Neural cell (in vitro differentiated cells): ENCODE measurements around the gene RINT1. TPM values are rescaled to one million over a fixed set of nuclear protein-coding genes. Genes with fewer than 3 reads are reported as not detected.
"Not testable (repeated sequence)": the region's sequence is repeated elsewhere in the genome, so short reads cannot be mapped to it uniquely, and the experiment has no call there.

ENCODE experiments used
- H2AFZ ChIP-seq: fragments of 200-600, 300-800 bp; sonication (generic), shearing (Covaris generic); 2 replicates; pipeline ENCODE4 v1.6.0; 2014; ENCODE audit warnings: low read depth, mild to moderate bottlenecking, antibody characterized with exemption, low read length, moderate library complexity
- H3F3A ChIP-seq: fragments of 200-600 bp; shearing (Covaris generic); 2 replicates; pipeline ENCODE4 v1.6.1; 2016; ENCODE audit warnings: mild to moderate bottlenecking, moderate library complexity, mixed read lengths, antibody characterized with exemption, low read length; ENCODE audit not compliant: insufficient read depth, poor library complexity, severe bottlenecking
- H3K27ac ChIP-seq: fragments of 200-600, 300-800 bp; sonication (generic), shearing (Covaris generic); 2 replicates; pipeline ENCODE4 v1.5.1; 2014; ENCODE audit warnings: mild to moderate bottlenecking, low read length, moderate library complexity
- H3K27me3 ChIP-seq: fragments of 300-800, 200-600 bp; sonication (generic), shearing (Covaris generic); 2 replicates; pipeline ENCODE4 v1.6.0; 2014; ENCODE audit warnings: mild to moderate bottlenecking, low read depth, low read length, moderate library complexity; ENCODE audit not compliant: insufficient read depth
- H3K36me3 ChIP-seq: fragments of 300-800, 200-600 bp; sonication (generic), shearing (Covaris generic); 2 replicates; pipeline ENCODE4 v1.5.1; 2014; ENCODE audit warnings: mild to moderate bottlenecking, antibody characterized with exemption, low read length, moderate library complexity; ENCODE audit not compliant: insufficient read depth
- H3K4me2 ChIP-seq: fragments of 300-800, 200-600 bp; sonication (generic), shearing (Covaris generic); 2 replicates; pipeline ENCODE4 v1.6.0; 2014; ENCODE audit warnings: mild to moderate bottlenecking, low read length
- H3K4me3 ChIP-seq: fragments of 300-800, 200-600 bp; sonication (generic), shearing (Covaris generic); 2 replicates; pipeline ENCODE4 v1.5.1; 2014; ENCODE audit warnings: mild to moderate bottlenecking, low read length, moderate library complexity
- H3K79me2 ChIP-seq: fragments of 200-600 bp; shearing (Covaris generic); replicated peaks from 2 replicates; pipeline ENCODE4 v1.6.0; 2014; ENCODE audit warnings: mild to moderate bottlenecking, low read length, moderate library complexity; ENCODE audit not compliant: insufficient read depth
- H3K9ac ChIP-seq: fragments of 300-800, 200-600 bp; sonication (generic), shearing (Covaris generic); 2 replicates; pipeline ENCODE4 v1.6.1; 2016; ENCODE audit warnings: mild to moderate bottlenecking, low read length, mixed read lengths
- H3K9me2 ChIP-seq: fragments of 200-600 bp; shearing (Covaris generic); 2 replicates; pipeline ENCODE4 v1.6.1; 2016; ENCODE audit warnings: mild to moderate bottlenecking, low read length, mixed read lengths; ENCODE audit not compliant: insufficient read depth
- H3K9me3 ChIP-seq: fragments of 200-600, 300-800 bp; sonication (generic), shearing (Covaris generic); 2 replicates; pipeline ENCODE4 v1.6.1; 2016; ENCODE audit warnings: mild to moderate bottlenecking, mixed run types, low read length, moderate library complexity, mixed read lengths
- H4K20me1 ChIP-seq: fragments of 200-600 bp; shearing (Covaris generic); 2 replicates; pipeline ENCODE4 v1.6.1; 2016; ENCODE audit warnings: mild to moderate bottlenecking, mixed run types; ENCODE audit not compliant: insufficient read depth
- EP300 ChIP-seq: fragments of 450-650 bp; conservative IDR thresholded peaks from 2 replicates; pipeline ENCODE4 v1.6.1; 2014; ENCODE audit warnings: antibody characterized with exemption, mild to moderate bottlenecking, moderate library complexity; ENCODE audit not compliant: poor library complexity, severe bottlenecking
- EZH2 ChIP-seq: fragments of 200-600, 300-800 bp; shearing (Covaris generic), sonication (generic); IDR thresholded peaks from 2 replicates; pipeline ENCODE4 v1.6.1; 2014; ENCODE audit warnings: antibody characterized with exemption, low read length, borderline replicate concordance, mild to moderate bottlenecking; ENCODE audit not compliant: insufficient read depth, poor library complexity, severe bottlenecking
- MXI1 ChIP-seq: fragments of 450-650 bp; conservative IDR thresholded peaks from 2 replicates; pipeline ENCODE4 v1.6.1; 2014; ENCODE audit warnings: antibody characterized with exemption, mild to moderate bottlenecking; ENCODE audit not compliant: poor library complexity, severe bottlenecking
- POLR2AphosphoS5 ChIP-seq: IDR thresholded peaks from 2 replicates; pipeline ENCODE4 v1.6.1; 2012
- RAD21 ChIP-seq: fragments of 450-650 bp; conservative IDR thresholded peaks from 2 replicates; pipeline ENCODE4 v1.6.1; 2014; ENCODE audit warnings: antibody characterized with exemption, mild to moderate bottlenecking, moderate library complexity
- SMC3 ChIP-seq: fragments of 450-650 bp; conservative IDR thresholded peaks from 2 replicates; pipeline ENCODE4 v1.6.1; 2014; ENCODE audit warnings: antibody characterized with exemption, mild to moderate bottlenecking, moderate library complexity; ENCODE audit not compliant: poor library complexity
- TAF1 ChIP-seq: IDR thresholded peaks from 2 replicates; pipeline ENCODE4 v1.6.1; 2012; ENCODE audit warnings: low read depth
- polyA plus RNA-seq: library from polyadenylated mRNA; depleted of rRNA; stranded (reverse); fragments of >200 nt; gene quantifications from 2 replicates; pipeline ENCODE4 v1.2.3, GENCODE V29; 2014
- TF ChIP-seq, protein P1 (sequence below): fragments of 450-650 bp; IDR thresholded peaks from 2 replicates; pipeline ENCODE4 v1.5.1; 2014; ENCODE audit warnings: antibody characterized with exemption, mild to moderate bottlenecking, moderate library complexity; ENCODE audit not compliant: poor library complexity, severe bottlenecking
- TF ChIP-seq, protein P2 (sequence below): IDR thresholded peaks from 2 replicates; pipeline ENCODE4 v1.6.1; 2012; ENCODE audit warnings: borderline replicate concordance

RINT1 gene
- polyA plus RNA-seq, 1 donor from 2014 or later: 8.6 TPM

GRCh38 chr7:105521717-105522463 is 10.1 kb upstream of the RINT1 start, which contains the start of gene PUS7:
Gene PUS7 (minus strand): TSS chr7:105522271. CDS start chr7:105508512, 13,759 bp downstream.
- peak within 1 kb of the TSS; percentile 80 for H3K4me3 ChIP-seq
- no peak for TF ChIP-seq TAF1
- TF ChIP-seq EP300: peak; percentile 17
- TF ChIP-seq POLR2AphosphoS5: no peak
- TF ChIP-seq, protein P1, sequence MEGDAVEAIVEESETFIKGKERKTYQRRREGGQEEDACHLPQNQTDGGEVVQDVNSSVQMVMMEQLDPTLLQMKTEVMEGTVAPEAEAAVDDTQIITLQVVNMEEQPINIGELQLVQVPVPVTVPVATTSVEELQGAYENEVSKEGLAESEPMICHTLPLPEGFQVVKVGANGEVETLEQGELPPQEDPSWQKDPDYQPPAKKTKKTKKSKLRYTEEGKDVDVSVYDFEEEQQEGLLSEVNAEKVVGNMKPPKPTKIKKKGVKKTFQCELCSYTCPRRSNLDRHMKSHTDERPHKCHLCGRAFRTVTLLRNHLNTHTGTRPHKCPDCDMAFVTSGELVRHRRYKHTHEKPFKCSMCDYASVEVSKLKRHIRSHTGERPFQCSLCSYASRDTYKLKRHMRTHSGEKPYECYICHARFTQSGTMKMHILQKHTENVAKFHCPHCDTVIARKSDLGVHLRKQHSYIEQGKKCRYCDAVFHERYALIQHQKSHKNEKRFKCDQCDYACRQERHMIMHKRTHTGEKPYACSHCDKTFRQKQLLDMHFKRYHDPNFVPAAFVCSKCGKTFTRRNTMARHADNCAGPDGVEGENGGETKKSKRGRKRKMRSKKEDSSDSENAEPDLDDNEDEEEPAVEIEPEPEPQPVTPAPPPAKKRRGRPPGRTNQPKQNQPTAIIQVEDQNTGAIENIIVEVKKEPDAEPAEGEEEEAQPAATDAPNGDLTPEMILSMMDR: peak; percentile 12
- TF ChIP-seq MXI1: peak; percentile 95
- no peaks in the 10 kb centered on the region for H3F3A ChIP-seq
- no peaks in the 10 kb centered on the region for H3K79me2 ChIP-seq
- peak within 1 kb of the TSS; percentile 36 for H3K27ac ChIP-seq
- H2AFZ ChIP-seq: peak within 1 kb of the TSS; percentile 66
- H3K36me3 ChIP-seq: no peaks in the 10 kb centered on the region
- H3K27me3 ChIP-seq: no peaks in the 10 kb centered on the region
- no peaks in the 10 kb centered on the region for H3K9me2 ChIP-seq
- H3K9me3 ChIP-seq: no peaks in the 10 kb centered on the region
- H3K4me2 ChIP-seq: peak within 1 kb of the TSS; percentile 65
- H4K20me1 ChIP-seq: no peaks in the 10 kb centered on the region
- H3K9ac ChIP-seq: peak within 1 kb of the TSS; percentile 60

- H3F3A ChIP-seq, H4K20me1 ChIP-seq, H3K4me3 ChIP-seq, H3K27ac ChIP-seq, H3K36me3 ChIP-seq, H3K27me3 ChIP-seq, H3K79me2 ChIP-seq, H2AFZ ChIP-seq, H3K9me2 ChIP-seq, H3K9ac ChIP-seq, H3K9me3 ChIP-seq, H3K4me2 ChIP-seq: not testable (repeated sequence)
Measured at GRCh38 chr7:105524423-105524822, 7.6 kb upstream of the RINT1 start.

- Histone ChIP-seq H2AFZ (no peak overlapping the region), H3K27ac (no peak overlapping the region), H3K9ac (no peak overlapping the region), H3K9me3 (no peaks in the 10 kb centered on the region), H4K20me1 (no peaks in the 10 kb centered on the region), H3K9me2 (no peaks in the 10 kb centered on the region), H3K79me2 (no peaks in the 10 kb centered on the region), H3K36me3 (no peaks in the 10 kb centered on the region), H3K27me3 (no peaks in the 10 kb centered on the region), H3K4me3 (no peak overlapping the region), H3F3A (no peaks in the 10 kb centered on the region), H3K4me2 (no peak overlapping the region)
- TF ChIP-seq, protein P1: no peak
- TF ChIP-seq POLR2AphosphoS5: no peak
- no peak for TF ChIP-seq EP300
- no peak for TF ChIP-seq RAD21
- TF ChIP-seq, protein P2, sequence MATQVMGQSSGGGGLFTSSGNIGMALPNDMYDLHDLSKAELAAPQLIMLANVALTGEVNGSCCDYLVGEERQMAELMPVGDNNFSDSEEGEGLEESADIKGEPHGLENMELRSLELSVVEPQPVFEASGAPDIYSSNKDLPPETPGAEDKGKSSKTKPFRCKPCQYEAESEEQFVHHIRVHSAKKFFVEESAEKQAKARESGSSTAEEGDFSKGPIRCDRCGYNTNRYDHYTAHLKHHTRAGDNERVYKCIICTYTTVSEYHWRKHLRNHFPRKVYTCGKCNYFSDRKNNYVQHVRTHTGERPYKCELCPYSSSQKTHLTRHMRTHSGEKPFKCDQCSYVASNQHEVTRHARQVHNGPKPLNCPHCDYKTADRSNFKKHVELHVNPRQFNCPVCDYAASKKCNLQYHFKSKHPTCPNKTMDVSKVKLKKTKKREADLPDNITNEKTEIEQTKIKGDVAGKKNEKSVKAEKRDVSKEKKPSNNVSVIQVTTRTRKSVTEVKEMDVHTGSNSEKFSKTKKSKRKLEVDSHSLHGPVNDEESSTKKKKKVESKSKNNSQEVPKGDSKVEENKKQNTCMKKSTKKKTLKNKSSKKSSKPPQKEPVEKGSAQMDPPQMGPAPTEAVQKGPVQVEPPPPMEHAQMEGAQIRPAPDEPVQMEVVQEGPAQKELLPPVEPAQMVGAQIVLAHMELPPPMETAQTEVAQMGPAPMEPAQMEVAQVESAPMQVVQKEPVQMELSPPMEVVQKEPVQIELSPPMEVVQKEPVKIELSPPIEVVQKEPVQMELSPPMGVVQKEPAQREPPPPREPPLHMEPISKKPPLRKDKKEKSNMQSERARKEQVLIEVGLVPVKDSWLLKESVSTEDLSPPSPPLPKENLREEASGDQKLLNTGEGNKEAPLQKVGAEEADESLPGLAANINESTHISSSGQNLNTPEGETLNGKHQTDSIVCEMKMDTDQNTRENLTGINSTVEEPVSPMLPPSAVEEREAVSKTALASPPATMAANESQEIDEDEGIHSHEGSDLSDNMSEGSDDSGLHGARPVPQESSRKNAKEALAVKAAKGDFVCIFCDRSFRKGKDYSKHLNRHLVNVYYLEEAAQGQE: no peak
- TF ChIP-seq MXI1: no peak
- no peak for TF ChIP-seq SMC3
- no peak for TF ChIP-seq EZH2
- no peak for TF ChIP-seq TAF1
Measured at GRCh38 chr7:105524840-105525239, 7.2 kb upstream of the RINT1 start.

DNA sequence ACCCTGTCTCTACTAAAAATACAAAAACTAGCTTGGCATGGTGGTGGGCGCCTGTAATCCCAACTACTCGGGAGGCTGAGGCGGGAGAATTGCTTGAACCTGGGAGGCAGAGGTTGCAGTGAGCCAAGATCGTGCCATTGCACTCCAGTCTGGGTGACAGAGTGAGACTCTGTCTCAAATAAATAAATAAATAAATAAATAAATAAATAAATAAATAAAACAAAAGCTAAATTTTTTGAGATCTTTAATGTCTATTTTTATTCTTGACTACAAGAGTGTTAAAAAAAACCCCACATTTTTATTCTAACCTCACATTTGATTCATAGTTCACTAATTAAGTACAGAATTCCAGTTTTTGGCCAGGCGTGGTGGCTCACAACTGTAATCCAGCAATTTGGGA is 4.3 kb upstream of the RINT1 start:
- H3K27me3 ChIP-seq, H2AFZ ChIP-seq, H3K4me2 ChIP-seq, H4K20me1 ChIP-seq, H3K9ac ChIP-seq, H3K27ac ChIP-seq, H3K36me3 ChIP-seq, H3K79me2 ChIP-seq, H3F3A ChIP-seq, H3K9me3 ChIP-seq, H3K4me3 ChIP-seq, H3K9me2 ChIP-seq: not testable (repeated sequence)
